GM21576 (cell line): ENCODE data around the gene ZNF584.
"Not testable (repeated sequence)": the region's sequence is repeated elsewhere in the genome, so short reads cannot be mapped to it uniquely, and the experiment has no call there.

Experiments used
- ATAC-seq: cut with Tn5 transposase; IDR thresholded peaks from one replicate; pipeline ENCODE4 v1.9.1; 2021; ENCODE audit warnings: mild to moderate bottlenecking, moderate library complexity; ENCODE audit not compliant: unreplicated experiment

Gene ZNF584

DNA sequence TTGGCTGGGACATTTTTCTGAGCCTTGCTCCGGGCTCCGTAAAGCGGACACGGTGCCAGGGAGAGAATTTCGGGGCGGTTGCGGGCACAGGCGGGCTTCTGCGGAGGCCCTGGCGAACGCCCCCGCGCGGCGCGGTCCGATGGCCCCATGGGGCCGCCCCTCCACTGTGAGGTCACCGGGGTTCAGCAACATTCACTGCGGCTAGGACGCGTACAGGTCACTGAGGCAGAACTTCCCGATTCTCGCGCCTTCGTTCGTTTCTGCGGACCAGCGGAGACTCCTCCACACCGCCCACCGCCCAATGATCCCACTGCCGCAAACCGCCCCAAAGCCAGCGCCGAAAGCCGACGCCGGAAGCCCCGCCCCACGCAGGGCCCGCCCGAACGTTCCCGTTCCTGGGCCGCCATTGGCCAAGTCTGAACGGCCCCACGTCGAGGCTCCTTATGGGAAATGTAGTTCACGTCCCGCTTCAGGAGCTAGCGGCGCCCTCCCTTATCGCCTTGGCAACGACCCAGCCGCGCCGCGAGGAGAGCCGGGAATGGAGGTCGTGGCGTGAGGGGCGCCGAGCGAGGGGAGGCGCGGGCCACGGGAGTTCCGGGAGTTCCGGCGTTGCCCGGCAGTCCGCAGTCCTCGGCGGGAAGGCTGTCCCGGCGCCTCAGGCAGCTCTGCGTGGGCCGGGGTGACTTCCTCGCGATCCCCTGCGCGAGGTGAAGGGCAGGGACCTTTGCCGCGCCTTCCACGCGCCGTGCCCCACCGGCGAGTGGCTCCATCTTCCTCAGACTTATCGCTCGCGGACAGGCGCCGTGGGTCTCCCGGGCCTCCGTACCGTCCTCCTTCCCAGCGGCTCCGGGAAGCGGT, at the start of gene ZNF584:
TSS of gene ZNF584 (plus strand) at position 498 of the 858 bp plus-strand sequence. CDS start 499 bp downstream, outside the sequence.
- peak; percentile 90 for ATAC-seq

DNA sequence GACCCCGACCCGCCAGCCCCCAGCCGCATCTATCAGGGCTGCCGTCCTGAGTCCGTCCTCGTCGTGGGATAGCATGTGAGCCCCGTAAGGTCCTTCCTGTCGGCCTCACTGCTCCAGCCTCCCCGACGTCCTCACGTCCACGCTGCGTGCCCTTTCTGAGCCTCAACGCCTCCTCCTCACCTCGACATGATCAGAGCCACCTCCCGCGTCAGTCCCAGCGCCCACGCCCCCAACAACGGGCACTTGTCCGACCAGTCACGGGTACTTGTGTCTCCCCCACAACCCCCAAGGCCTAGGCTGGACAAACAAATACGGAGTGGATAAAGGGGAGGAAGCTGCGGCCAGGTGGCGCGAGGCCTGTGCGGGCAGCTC, 46.6 kb upstream of the ZNF584 start:
- ATAC-seq = peak; percentile 12

GRCh38 chr19:58362272-58362994, 46.0 kb upstream of the ZNF584 start, which contains the start of gene ZNF497:
Gene ZNF497 (minus strand): TSS chr19:58362751. CDS start chr19:58357635, 5,116 bp downstream.
- ATAC-seq = peak; percentile 84

DNA sequence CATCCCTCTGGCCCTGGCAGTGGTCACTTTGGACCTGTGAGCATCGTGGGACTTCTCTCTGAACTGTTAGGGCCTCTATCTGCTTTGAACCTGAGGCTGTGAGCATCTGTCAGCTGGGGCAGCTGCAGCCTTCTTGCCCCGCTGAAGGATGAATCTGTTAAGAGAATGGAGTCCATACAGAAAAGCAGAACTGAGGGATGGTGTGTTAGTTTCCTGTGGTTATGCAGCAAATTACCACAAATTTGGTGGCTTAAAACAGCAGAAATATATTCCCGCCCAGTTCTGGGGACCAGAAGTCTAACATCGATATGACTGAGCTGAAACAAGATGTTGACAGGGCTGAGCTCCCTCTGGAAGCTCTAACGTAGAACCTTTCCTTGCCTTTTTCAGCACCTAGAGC, 44.3 kb upstream of the ZNF584 start:
- no peak for ATAC-seq

DNA sequence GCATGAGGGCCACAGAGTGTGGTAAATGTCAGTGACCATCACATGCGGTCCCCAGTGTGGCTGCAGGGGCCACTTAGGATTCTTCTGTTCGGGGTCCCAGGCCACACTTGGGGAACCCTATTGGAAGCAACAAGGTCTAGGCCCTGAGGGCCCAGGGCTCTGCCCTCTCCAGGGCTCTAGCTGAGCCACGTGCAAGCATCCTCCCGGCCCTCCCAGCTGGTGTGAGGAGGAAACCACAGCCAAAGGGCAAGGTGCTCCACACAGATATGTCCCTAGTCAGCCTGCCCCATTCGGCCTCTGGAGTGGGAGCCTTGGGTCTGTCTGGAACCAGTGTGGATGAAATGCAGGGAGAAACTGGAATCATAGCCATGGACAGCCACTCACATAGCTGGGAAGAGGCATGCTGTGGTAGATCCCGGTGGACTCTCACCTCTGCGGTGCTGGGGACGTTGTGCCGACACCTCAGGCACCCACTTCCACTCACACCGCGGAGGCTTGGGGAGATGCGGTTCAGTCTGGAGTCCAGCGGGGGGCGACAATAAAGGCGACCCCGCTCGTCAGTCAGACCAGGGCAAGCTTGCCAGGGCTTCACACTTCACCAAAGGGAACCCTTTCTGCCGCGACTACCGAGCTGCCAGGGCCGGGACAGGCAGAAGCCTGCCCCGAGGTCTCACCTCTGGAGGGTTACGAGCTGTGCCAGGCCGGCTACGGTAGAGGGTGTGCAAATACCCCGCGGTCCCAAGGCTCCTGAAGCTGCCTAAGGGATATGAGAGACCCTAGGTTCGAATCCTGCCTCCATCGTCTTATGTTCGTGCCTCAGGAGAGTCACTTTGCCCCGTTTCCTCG, 41.6 kb upstream of the ZNF584 start:
- no peak for ATAC-seq

GRCh38 chr19:58367698-58368454, 40.6 kb upstream of the ZNF584 start:
- ATAC-seq = no peak

GRCh38 chr19:58368561-58369360, 39.7 kb upstream of the ZNF584 start:
- no peak for ATAC-seq

DNA sequence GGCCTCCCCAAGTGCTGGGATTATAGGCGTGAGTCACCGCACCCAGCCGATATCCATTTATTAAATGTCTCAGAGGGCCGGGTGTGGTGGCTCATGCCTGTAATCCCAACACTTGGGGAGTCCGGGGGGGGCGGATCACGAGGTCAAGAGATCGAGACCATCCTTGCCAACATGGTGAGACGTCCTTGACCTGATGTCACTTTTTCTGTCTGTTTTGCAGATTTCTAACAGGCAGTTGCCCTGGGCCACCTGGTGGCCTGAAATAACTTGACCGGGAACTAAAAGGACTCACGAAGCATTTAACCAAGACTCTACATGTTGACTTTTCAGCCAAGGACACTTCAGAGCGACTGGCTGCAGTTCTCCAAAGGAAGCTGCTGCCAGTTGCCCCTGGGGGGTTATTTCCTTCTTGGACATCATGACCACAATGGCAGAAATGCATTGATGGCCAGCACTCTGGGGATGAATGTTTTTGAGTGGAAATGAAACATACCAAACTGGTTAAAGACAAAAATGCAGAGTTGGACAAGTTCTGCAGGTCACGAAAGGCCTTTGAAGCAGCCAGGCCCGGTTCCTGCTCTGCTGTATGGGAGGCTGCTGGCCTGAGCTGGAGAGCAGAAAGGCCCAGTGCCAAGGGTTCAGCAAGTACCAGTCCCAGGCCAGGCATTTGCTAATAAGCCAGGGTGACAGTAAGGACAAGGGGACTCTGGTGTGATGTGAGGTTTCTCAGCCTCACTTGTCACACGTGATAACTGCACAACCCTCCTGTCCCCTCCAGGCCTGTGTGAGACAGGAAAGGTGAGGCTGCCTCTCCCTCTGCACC, 35.9 kb upstream of the ZNF584 start:
- ATAC-seq = no peak

- no peak for ATAC-seq
These were observed 34.2 kb upstream of the ZNF584 start for GRCh38 chr19:58374200-58374599.

DNA sequence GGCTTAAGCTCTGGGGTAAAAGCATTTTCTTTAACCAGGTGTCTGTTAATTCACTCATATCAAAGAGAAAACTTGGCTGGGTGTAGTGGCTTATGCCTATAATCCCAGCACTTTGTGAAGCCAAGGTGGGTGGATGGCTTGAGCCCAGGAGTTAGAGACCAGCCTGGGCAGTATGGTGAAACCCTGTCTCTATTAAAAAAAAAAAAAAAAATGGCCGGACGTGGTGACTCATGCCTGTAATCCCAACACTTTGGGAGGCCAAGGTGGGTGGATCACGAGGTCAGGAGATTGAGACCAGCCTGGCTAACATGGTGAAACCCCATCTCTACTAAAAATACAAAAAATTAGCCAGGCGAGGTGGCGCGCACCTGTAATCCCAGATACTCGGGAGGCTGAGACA, 31.7 kb upstream of the ZNF584 start:
- ATAC-seq = not testable (repeated sequence)

DNA sequence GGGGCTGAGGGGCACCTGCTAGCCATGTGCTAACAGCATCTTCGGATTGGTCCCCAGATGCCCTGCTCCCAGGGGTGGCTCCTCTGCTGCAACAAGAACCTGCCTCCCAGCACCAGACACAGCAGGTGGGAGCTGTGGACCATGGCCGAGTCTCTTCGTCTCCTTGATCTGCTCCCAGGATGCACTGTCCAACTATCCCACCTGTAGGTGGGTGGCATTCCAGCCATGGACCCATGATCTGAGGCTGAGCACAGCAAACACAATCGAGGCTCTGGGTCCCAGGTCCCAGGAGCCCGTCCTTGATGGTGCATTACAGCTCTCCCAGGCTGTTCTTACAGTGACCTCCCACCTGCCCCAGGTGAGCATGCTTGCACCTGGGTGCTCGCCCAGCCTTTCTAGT, 29.2 kb upstream of the ZNF584 start:
- ATAC-seq = no peak

- ATAC-seq = no peak
These were observed 28.3 kb upstream of the ZNF584 start for GRCh38 chr19:58380037-58380661.

GRCh38 chr19:58380662-58381459, 27.6 kb upstream of the ZNF584 start, which contains the start of gene ZNF837:
Gene ZNF837 (minus strand): TSS chr19:58381030. CDS start chr19:58369332, 11,698 bp downstream.
- peak; percentile 79 for ATAC-seq

DNA sequence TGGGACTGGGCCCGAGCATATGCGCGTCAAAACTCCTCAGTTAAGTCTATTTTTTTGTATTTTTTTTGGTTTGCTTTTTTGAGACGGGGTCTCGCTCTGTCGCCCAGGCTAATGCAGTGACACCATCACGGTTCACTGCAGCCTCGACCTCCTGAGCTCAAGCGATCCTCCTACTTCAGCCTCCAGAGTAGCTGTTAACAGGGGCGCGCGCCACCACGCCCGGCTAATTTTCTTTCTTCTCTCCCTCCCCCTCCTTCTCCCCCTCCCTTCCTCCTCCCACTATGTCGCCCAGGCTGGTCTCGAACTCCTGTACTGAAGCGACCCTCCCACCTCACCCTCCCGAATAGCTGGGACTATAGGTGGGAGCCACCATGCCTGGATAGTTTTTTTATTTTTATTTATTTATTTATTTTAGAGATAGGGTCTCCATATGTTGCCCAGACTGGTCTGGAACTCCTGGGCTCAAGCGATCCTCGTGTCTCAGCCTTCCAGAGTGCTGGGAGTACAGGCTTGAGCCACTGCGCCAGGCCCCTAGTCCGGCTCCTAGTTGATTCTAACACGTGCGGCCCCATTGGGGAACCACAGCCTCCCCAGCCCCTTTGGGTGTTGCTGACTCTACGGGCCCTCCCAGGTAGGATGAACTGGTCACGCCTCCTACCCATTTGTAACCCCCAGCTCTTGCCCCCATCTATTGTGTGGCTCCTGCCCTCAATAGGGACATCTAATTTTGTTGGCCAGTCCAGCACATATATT, 26.8 kb upstream of the ZNF584 start:
- no peak for ATAC-seq

GRCh38 chr19:58382997-58383603, 25.3 kb upstream of the ZNF584 start:
- no peak for ATAC-seq

DNA sequence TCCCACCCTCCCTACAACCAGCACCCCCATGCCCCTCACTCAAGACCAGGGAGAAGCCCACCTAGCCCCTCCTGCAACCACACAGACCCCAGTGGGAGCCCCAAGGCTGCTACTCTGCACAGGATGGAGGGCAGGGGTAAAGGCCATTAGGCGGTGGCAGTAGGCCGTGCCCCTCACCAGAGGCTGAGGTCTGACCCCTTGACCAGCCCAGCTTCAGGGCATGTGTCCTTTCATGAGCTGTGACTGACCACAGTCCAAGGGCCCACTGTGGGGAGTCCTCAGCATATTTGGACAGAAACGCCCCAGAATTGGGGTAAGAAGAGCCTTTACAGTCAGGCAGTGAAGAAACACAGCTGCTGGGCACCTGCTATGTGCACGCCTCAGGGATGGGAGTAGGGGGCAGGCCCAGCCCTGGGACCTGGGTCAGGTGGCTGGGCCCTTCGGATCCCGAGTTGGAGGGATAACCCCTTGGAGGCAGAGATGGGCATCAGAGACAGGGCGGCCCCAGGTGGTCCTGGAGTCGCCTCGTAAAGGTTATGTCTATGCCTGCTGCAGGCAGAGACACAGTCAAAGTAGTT, 23.0 kb upstream of the ZNF584 start:
- ATAC-seq = no peak
